ENCODE results near the gene LAMTOR4. TPM values are rescaled to one million over a fixed set of nuclear protein-coding genes. Genes with fewer than 3 reads are reported as not detected.

LAMTOR4 gene
- total and polyA plus RNA-seq, 2 of the 13 experiments (the other 11 are each of a cell fraction or from before 2014, with no cell fraction given), result 115 to 118 TPM

- TF ChIP-seq NRL (CRISPR knock-in tag; IDR thresholded peaks at IDR 0.05; ENCODE audit: borderline replicate concordance) (0 out of 2 replicates have a peak, but pooled peaks have one; percentile 42), CAMTA2 (CRISPR knock-in tag; IDR thresholded peaks at IDR 0.05; ENCODE audit: borderline replicate concordance) (no peak), NAIF1 (CRISPR knock-in tag; IDR thresholded peaks at IDR 0.05; ENCODE audit: borderline replicate concordance) (no peak), ISL2 (CRISPR knock-in tag; IDR thresholded peaks at IDR 0.05) (no peak), GLMP (CRISPR knock-in tag; IDR thresholded peaks at IDR 0.05; ENCODE audit: borderline replicate concordance) (no peak), ATF7-NPFF (CRISPR knock-in tag; IDR thresholded peaks at IDR 0.05; ENCODE audit: low read depth) (peak; percentile 70; the same call in 1 of the 2 replicates), ZNF737 (CRISPR knock-in tag; IDR thresholded peaks at IDR 0.05; ENCODE audit: borderline replicate concordance) (no peak), IKZF4 (CRISPR knock-in tag; IDR thresholded peaks at IDR 0.05; ENCODE audit: borderline replicate concordance, low read depth, not compliant biosample characterization) (no peak), ONECUT2 (CRISPR knock-in tag; IDR thresholded peaks at IDR 0.05) (no peak), ZNF589 (CRISPR knock-in tag; conservative IDR thresholded peaks at IDR 0.05) (no peak), KDM2A (CRISPR knock-in tag; IDR thresholded peaks at IDR 0.05; ENCODE audit: borderline replicate concordance, low read depth) (no peak; the same call in 1 of the 2 replicates), ELF3 (CRISPR knock-in tag; IDR thresholded peaks at IDR 0.05) (no peak), ZNF776 (CRISPR knock-in tag; IDR thresholded peaks at IDR 0.05) (0 out of 2 replicates have a peak, but pooled peaks have one; percentile 24), E2F2 (CRISPR knock-in tag; IDR thresholded peaks at IDR 0.05; ENCODE audit: borderline replicate concordance) (no peak), ATF4 (CRISPR knock-in tag; IDR thresholded peaks at IDR 0.05) (no peak), ZNF556 (CRISPR knock-in tag; IDR thresholded peaks at IDR 0.05; ENCODE audit: borderline replicate concordance) (no peak), HMGXB3 (CRISPR knock-in tag; IDR thresholded peaks at IDR 0.05; ENCODE audit: borderline replicate concordance) (no peak), SIN3A (IDR thresholded peaks at IDR 0.05; ENCODE audit: borderline replicate concordance, low read depth, low read length) (no peak), BATF2 (CRISPR knock-in tag; IDR thresholded peaks at IDR 0.05) (no peak)
Measured at GRCh38 chr7:100177045-100178001, 28.6 kb downstream of the LAMTOR4 start, which contains the start of the genes GPC2 and STAG3 (continued).
